NB4 (cell line): ENCODE results near the gene CACNA2D2.

Experiments used
- DNase-seq: peaks from one replicate; pipeline ENCODE4 v3.0.0; 2010; ENCODE audit warnings: low read depth
- H3K4me3 ChIP-seq: one replicate; pipeline ENCODE4 v1.5.1; 2011; ENCODE audit warnings: mild to moderate bottlenecking, low read depth, low read length, moderate library complexity
- MYC ChIP-seq: IDR thresholded peaks from 2 replicates; pipeline ENCODE4 v1.6.1; 2011; ENCODE audit warnings: low read depth, low read length
- POLR2A ChIP-seq: IDR thresholded peaks from 2 replicates; pipeline ENCODE4 v1.6.1; 2011; ENCODE audit warnings: mild to moderate bottlenecking; ENCODE audit not compliant: insufficient read length; ENCODE audit errors: extremely low read depth
- TF ChIP-seq, protein P1 (sequence below): IDR thresholded peaks from 2 replicates; pipeline ENCODE4 v1.6.1; 2011; ENCODE audit warnings: low read depth, low read length
- TF ChIP-seq, protein P2 (sequence below): IDR thresholded peaks from one replicate; pipeline ENCODE4 v1.5.1; 2012; ENCODE audit warnings: low read depth, low read length

Gene CACNA2D2

DNA sequence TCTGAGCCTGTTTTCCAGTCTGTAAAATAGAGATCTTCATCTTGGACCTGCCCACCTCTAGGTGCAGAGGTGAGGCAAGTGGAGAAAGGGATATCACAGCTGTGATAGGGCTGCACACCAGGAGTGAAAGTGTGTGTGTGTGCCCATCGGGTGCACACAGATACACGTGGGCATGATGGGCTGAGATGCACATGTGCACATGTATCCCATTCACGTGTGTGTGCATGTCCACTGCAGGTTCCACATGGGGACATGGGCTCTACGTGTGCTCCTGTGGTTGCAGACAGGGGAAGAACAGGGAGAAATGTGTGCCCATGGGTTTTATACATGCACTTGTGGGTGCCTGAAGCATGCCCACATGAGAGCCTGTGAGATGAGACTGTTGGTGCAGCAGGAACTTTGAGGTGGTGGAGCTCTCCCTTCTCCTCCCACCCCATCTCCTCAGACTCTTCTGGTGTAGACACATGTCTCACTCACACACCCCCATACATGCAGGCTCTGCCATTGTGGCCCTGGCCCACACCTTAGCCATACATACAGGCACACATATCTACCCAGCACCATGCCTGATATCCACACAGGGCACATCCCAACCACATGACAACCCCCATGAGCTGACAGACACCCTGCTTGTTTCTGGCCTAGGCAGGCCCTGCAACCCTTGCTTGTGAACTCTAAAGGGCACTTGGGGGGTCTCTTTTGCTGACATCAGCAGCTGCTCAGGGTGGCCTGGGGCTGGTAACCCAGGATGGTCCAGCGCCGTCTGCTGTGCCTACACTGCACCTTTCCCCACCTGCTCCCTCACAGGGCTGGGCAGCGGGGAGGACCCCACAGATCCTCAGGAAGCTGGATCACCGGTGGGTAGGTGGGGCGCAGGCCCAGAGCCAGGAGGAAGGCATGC, 86.4 kb downstream of the CACNA2D2 start:
- H3K4me3 ChIP-seq = no peak overlapping the region
- TF ChIP-seq, protein P1, sequence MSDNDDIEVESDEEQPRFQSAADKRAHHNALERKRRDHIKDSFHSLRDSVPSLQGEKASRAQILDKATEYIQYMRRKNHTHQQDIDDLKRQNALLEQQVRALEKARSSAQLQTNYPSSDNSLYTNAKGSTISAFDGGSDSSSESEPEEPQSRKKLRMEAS = no peak
- TF ChIP-seq, protein P2, sequence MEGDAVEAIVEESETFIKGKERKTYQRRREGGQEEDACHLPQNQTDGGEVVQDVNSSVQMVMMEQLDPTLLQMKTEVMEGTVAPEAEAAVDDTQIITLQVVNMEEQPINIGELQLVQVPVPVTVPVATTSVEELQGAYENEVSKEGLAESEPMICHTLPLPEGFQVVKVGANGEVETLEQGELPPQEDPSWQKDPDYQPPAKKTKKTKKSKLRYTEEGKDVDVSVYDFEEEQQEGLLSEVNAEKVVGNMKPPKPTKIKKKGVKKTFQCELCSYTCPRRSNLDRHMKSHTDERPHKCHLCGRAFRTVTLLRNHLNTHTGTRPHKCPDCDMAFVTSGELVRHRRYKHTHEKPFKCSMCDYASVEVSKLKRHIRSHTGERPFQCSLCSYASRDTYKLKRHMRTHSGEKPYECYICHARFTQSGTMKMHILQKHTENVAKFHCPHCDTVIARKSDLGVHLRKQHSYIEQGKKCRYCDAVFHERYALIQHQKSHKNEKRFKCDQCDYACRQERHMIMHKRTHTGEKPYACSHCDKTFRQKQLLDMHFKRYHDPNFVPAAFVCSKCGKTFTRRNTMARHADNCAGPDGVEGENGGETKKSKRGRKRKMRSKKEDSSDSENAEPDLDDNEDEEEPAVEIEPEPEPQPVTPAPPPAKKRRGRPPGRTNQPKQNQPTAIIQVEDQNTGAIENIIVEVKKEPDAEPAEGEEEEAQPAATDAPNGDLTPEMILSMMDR = no peak
- TF ChIP-seq POLR2A = no peak
- TF ChIP-seq MYC = no peak
- DNase-seq = no peak

DNA sequence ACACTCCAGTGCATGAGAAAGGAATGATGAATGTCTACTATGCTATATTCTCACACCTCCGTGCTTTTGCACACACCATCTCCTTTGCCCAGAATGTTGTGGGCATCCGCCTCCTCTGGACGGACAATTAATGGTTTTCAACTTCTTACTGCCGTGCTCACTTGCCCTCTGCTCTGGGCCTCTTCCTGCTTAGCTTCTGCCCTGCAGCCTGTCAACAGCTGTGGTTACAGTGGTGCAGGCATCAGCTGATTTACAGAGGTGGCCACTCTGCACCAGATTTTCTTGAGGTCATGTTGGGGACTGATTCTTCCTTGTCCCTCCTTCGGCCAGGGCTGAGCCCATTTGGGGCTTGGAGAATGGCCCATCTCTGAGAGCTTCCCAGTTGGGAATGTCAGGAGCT, 87.6 kb downstream of the CACNA2D2 start:
- TF ChIP-seq, protein P1 = no peak
- TF ChIP-seq POLR2A (no peak), MYC (no peak)
- TF ChIP-seq, protein P2 = no peak
- peak; percentile 30 for DNase-seq
- no peak overlapping the region for H3K4me3 ChIP-seq

DNA sequence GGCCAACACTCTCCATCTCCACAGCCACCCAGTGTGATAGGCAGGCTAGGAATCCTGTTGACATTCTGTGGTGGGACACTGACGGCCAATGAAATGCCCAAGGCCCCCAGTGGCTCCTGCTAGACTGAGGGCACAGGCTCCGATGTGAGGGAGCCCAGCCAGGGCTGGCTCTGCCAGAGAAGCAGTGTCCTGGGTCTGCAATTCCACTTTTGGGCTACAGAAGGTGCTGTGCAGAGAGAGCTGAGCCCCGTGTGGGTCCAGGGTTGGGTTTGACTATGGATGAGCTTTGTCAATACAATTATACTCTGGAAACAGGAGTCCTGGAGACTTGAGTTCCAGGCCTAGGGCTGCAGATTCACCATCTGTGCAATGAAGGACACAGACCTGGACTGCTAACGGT, 88.4 kb downstream of the CACNA2D2 start:
- TF ChIP-seq, protein P2 = peak; percentile 28
- no peak for TF ChIP-seq MYC
- no peak overlapping the region for H3K4me3 ChIP-seq
- DNase-seq = no peak

DNA sequence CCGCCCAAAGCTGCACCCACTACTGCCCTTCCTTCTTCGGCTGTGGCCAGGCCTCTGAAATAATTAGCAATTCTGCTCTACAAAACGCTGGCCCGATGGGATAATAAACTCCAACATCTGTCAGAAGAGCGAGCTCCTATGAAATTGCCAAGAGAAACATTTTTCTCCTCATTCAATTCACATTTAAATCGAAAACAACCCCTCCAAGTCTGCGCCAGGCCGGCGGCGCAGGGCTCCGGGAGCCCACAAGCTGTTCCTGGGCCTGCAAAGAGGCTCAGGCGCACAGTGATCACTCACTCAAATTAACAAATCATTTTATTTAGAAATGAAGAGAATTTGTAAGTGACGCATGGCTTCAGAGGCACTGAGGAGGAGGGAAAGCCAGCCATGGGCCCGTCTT, 88.8 kb downstream of the CACNA2D2 start:
- H3K4me3 ChIP-seq = no peak overlapping the region
- DNase-seq = no peak
- TF ChIP-seq, protein P1 = no peak
- no peak for TF ChIP-seq MYC
- TF ChIP-seq POLR2A = no peak
- TF ChIP-seq, protein P2 = no peak

DNA sequence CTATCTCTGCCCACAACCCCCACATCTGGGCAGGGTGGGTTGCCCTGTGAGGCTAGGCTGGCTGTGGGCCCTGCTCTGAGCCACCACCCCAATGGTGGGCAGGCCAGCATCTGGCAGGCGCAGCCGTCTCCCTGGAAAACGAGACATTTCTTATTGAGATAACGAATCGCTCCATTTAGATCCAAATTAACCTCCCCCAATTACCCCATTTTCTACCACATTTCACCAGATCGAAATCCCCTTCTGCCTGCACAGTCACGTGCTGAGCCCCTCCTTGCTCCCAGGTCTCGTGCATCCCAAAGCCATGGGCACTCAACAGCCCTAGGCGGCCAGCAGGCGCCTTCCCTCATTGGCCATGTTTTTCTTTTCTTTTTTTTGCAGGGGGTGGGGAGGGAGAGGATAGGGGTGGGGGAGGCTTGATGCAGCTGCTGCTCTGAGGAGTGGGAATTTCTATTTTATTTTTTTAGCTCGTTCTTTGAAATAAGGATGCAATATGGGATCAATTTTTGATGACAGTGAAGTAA, 91.1 kb downstream of the CACNA2D2 start:
- TF ChIP-seq MYC = no peak
- TF ChIP-seq POLR2A = no peak
- TF ChIP-seq, protein P1 = no peak
- no peak overlapping the region for H3K4me3 ChIP-seq
- no peak for DNase-seq

DNA sequence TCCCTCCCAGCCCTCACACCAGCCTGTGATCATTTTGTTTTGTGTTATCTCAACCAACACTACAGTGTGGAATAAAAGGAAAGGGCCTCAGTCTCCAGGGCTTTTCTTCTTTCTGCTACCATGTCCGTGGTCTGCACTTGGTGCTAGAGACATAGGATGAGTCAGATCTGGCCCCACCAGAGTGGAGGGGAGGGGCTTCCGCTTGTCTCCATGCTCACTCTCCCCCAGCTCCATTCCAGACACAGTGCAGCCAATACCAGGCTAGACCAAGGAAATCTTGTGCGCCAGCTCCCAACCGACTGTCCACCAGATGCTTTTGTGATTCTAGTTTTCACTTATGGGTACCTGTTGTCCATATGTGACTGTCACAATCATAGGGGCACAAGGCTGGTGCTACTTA, 92.2 kb downstream of the CACNA2D2 start:
- DNase-seq = peak; percentile 59
- no peak overlapping the region for H3K4me3 ChIP-seq
- TF ChIP-seq, protein P2 = no peak
- TF ChIP-seq MYC (no peak), POLR2A (no peak)
- TF ChIP-seq, protein P1 = no peak
